ENCODE data around the gene PPP1R2C. TPM values are rescaled to one million over a fixed set of nuclear protein-coding genes. Genes with fewer than 3 reads are reported as not detected.

Gene PPP1R2C
- total RNA-seq, 2 experiments from 2014 or later = not detected

- ChIA-PET POLR2A (no interaction called here), CTCF (no interaction called here)
- Mint-ChIP-seq H3K9me3 (no peaks in the 10 kb centered on the region), H3K27me3 (no peaks in the 10 kb centered on the region), H3K4me1 (ENCODE audit: low read depth) (peaks cover 10% of the 10 kb centered on the region), H3K4me3 (no peak overlapping the region), H3K36me3 (no peaks in the 10 kb centered on the region), H3K27ac (peak overlapping the region; percentile 49)
- DNase-seq = no peak
- intact Hi-C loops (cut with micrococcal nuclease) = no loop called here
Observed at GRCh38 chrX:42739258-42739657, 38.7 kb downstream of the PPP1R2C start.

GRCh38 chrX:42738552-42738951, 39.4 kb downstream of the PPP1R2C start:
- intact Hi-C loops (cut with micrococcal nuclease) = no loop called here
- no peak overlapping the region for H3K4me3 Mint-ChIP-seq
- H3K27ac Mint-ChIP-seq = no peak overlapping the region

GRCh38 chrX:42735250-42735649, 42.7 kb downstream of the PPP1R2C start:
- CTCF ChIA-PET = no interaction called here
- no peak for DNase-seq
- H3K36me3 Mint-ChIP-seq = no peaks in the 10 kb centered on the region
- POLR2A ChIA-PET = no interaction called here
- no peaks in the 10 kb centered on the region for H3K27me3 Mint-ChIP-seq
- no peaks in the 10 kb centered on the region for H3K9me3 Mint-ChIP-seq
- peaks cover 10% of the 10 kb centered on the region for H3K4me1 Mint-ChIP-seq (ENCODE audit: low read depth)
- intact Hi-C loops (cut with micrococcal nuclease) = no loop called here
- no peak overlapping the region for H3K27ac Mint-ChIP-seq
- no peak overlapping the region for H3K4me3 Mint-ChIP-seq

More at GRCh38 chrX:42738552-42738951, 39.4 kb downstream of the PPP1R2C start:
- Mint-ChIP-seq H3K27me3 (no peaks in the 10 kb centered on the region), H3K36me3 (no peaks in the 10 kb centered on the region), H3K9me3 (no peaks in the 10 kb centered on the region), H3K4me1 (ENCODE audit: low read depth) (peaks cover 10% of the 10 kb centered on the region)
- DNase-seq = no peak
- CTCF ChIA-PET = no interaction called here
- POLR2A ChIA-PET = no interaction called here

- Mint-ChIP-seq H3K36me3 (no peaks in the 10 kb centered on the region), H3K9me3 (no peaks in the 10 kb centered on the region), H3K27ac (no peak overlapping the region), H3K27me3 (no peaks in the 10 kb centered on the region), H3K4me1 (ENCODE audit: low read depth) (no peaks in the 10 kb centered on the region), H3K4me3 (no peak overlapping the region)
- no peak for DNase-seq
- ChIA-PET POLR2A (no interaction called here), CTCF (no interaction called here)
- intact Hi-C loops (cut with micrococcal nuclease) = no loop called here
Observed at GRCh38 chrX:42732506-42732905, 45.5 kb downstream of the PPP1R2C start.

Measured in activated CD4-positive, alpha-beta memory T cell treated with anti-CD3 and anti-CD28 coated beads for 36 hours (primary cell).